K562 (cell line): ENCODE measurements around the gene RPS6KA6. TPM values are rescaled to one million over a fixed set of nuclear protein-coding genes. Genes with fewer than 3 reads are reported as not detected.

Experiments used
- ATAC-seq: fragments of 200-7000 bp; cut with Tn5 transposase; 3 replicates; pipeline ENCODE4 v1.9.1; 2020; ENCODE audit warnings: moderate library complexity
- BruUV-seq: library from RNA; stranded (reverse); fragments of 400-500 nt; replicated peaks from 2 replicates; lab custom pipeline; 2021; lab: Mats Ljungman, UMichigan
- CTCF ChIA-PET: fragments of 300-600 bp; formaldehyde crosslinking; extraction: SDS; loops from one replicate; lab custom pipeline; 2021; ENCODE audit warnings: low intra/inter-chr PET ratio; lab: Yijun Ruan, JAX
- POLR2A ChIA-PET: fragments of 300-600, 350-650 bp; sonication (Branson Sonifier 250); formaldehyde crosslinking; extraction: SDS; loops from one replicate; lab custom pipeline; 2021; ENCODE audit warnings: antibody characterized with exemption, inconsistent platforms; lab: Yijun Ruan, JAX
- DNase-seq, 4 experiments: peaks; one replicate each; pipeline versions ENCODE4 v3.0.0 to v3.0.0-alpha.2; 2011 to 2018; ENCODE audit warnings: low spot score in 3 of 4, mixed read lengths in 3 of 4; ENCODE audit errors: extremely low read depth in 1 of 4
- FAIRE-seq: peaks from 2 replicates; lab custom pipeline; 2011; peaks lifted over from hg19 to GRCh38; lab: Jason Lieb, UNC
- H2AFZ ChIP-seq: 2 replicates; pipeline ENCODE4 v1.6.0; 2011; ENCODE audit warnings: low read depth, low read length, control low read depth, inconsistent platforms
- H3K27ac ChIP-seq: fragments of 200-600 bp; 3 replicates; pipeline ENCODE4 v1.8.0; 2011; ENCODE audit warnings: low read depth, mild to moderate bottlenecking, control low read depth, inconsistent platforms, low read length, moderate library complexity, mixed read lengths; ENCODE audit errors: extremely low read depth
- H3K27me3 ChIP-seq, 2 experiments: fragments of 300-600 bp in 1 of 2; 2 replicates in 1 of 2; 3 replicates in 1 of 2; pipeline versions ENCODE4 v1.6.0 to v1.8.0; 2011; ENCODE audit warnings: inconsistent platforms in 2 of 2, low read length in 2 of 2, mild to moderate bottlenecking in 1 of 2, mixed read lengths in 1 of 2, moderate library complexity in 1 of 2; ENCODE audit not compliant: control insufficient read depth in 2 of 2, insufficient read depth in 2 of 2
- H3K36me3 ChIP-seq: fragments of 300-600 bp; 3 replicates; pipeline ENCODE4 v1.8.0; 2011; ENCODE audit warnings: mild to moderate bottlenecking, low read length, inconsistent platforms; ENCODE audit not compliant: control insufficient read depth, insufficient read depth
- H3K4me1 ChIP-seq, 2 experiments: fragments of 200-600 bp in 1 of 2; replicated peaks in 1 of 2; 2 replicates in 1 of 2; 3 replicates in 1 of 2; pipeline versions ENCODE4 v1.5.1 to v1.8.0; 2011; ENCODE audit warnings: inconsistent platforms in 2 of 2, low read length in 2 of 2, mild to moderate bottlenecking in 1 of 2, mixed read lengths in 1 of 2, moderate library complexity in 1 of 2; ENCODE audit not compliant: control insufficient read depth in 2 of 2, insufficient read depth in 2 of 2
- H3K4me2 ChIP-seq: 2 replicates; pipeline ENCODE4 v1.6.1; 2011; ENCODE audit warnings: low read length, control low read depth, inconsistent platforms, mixed read lengths; ENCODE audit not compliant: insufficient read depth
- H3K4me3 ChIP-seq: fragments of 200-600 bp; sonication (generic), shearing (Covaris generic); 2 replicates; pipeline ENCODE4 v1.5.1; 2016; ENCODE audit warnings: control low read depth, inconsistent platforms
- H3K79me2 ChIP-seq: fragments of 200-600 bp; 3 replicates; pipeline ENCODE4 v1.8.0; 2011; ENCODE audit warnings: low read length, inconsistent platforms; ENCODE audit not compliant: control insufficient read depth, insufficient read depth
- H3K9ac ChIP-seq, 2 experiments: 2 replicates each; pipeline versions ENCODE4 v1.6.0 to v1.6.1; 2011; ENCODE audit warnings: low read depth in 2 of 2, low read length in 2 of 2, control low read depth in 1 of 2, inconsistent platforms in 1 of 2, mild to moderate bottlenecking in 1 of 2, mixed read lengths in 1 of 2; ENCODE audit not compliant: insufficient read depth in 1 of 2
- H3K9me1 ChIP-seq: one replicate; pipeline ENCODE4 v1.6.0; 2011; ENCODE audit warnings: inconsistent platforms, mild to moderate bottlenecking, low read length, moderate library complexity; ENCODE audit not compliant: control insufficient read depth, insufficient read depth
- H3K9me3 ChIP-seq: replicated peaks from 2 replicates; pipeline ENCODE4 v1.5.1; 2011; ENCODE audit warnings: low read depth, low read length, inconsistent platforms; ENCODE audit not compliant: control insufficient read depth, insufficient read depth
- H4K20me1 ChIP-seq: replicated peaks from 2 replicates; pipeline ENCODE4 v1.6.1; 2011; ENCODE audit warnings: low read length, inconsistent platforms, mixed read lengths; ENCODE audit not compliant: control insufficient read depth, insufficient read depth
- CAMTA2 ChIP-seq: fragments of 250-450 bp; sonication (Bioruptor Pico); conservative IDR thresholded peaks from 2 replicates; pipeline ENCODE4 v1.5.1; 2022
- RAD21 ChIP-seq, 2 experiments: fragments of 250-450 bp in 1 of 2; fragments of 450-650 bp in 1 of 2; sonication (Bioruptor Pico) in 1 of 2; formaldehyde crosslinking in 1 of 2; IDR thresholded peaks in 1 of 2; conservative IDR thresholded peaks in 1 of 2; 2 replicates each; pipeline versions ENCODE4 v1.4.0 to v1.8.0; 2020 to 2022; ENCODE audit warnings: mild to moderate bottlenecking in 2 of 2, moderate library complexity in 1 of 2
- WGBS: fragments of 100-300 bp; shearing (Covaris generic); methylation state at CpG from one replicate; pipeline ENCODE4 v1.1.6; 2016; ENCODE audit warnings: low coverage, mixed read lengths; ENCODE audit not compliant: insufficient coverage; ENCODE audit errors: missing lambda C conversion rate; 5-methylcytosine and 5-hydroxymethylcytosine counted together
- in situ Hi-C: fragments of 300-500 bp; cut with MboI; formaldehyde crosslinking; loops from 4 replicates; pipeline ENCODE4 v1.15.0; 2018; ENCODE audit warnings: inconsistent platforms, mixed read lengths
- intact Hi-C: fragments of 100-400 bp; cut with micrococcal nuclease; formaldehyde crosslinking; loops from 2 replicates; pipeline ENCODE4 v1.14.2; 2022
- polyA plus RNA-seq, 8 experiments: library from polyadenylated mRNA; depleted of rRNA in 4 of 8; stranded (reverse) in 5 of 8; unstranded in 3 of 8; fragments of >200 nt; fragmentation: Nextera tagmentation in 2 of 8; fragmentation: Illumina TruSeq in 1 of 8; extraction: Ambion mirVana in 2 of 8; extraction: Trizol in 1 of 8; gene quantifications; 2 replicates each; pipeline versions ENCODE4 v1.2.1 to v1.2.3, GENCODE V29; 2011 to 2014; ENCODE audit warnings: inconsistent platforms in 1 of 8, missing spikeins in 1 of 8
- total RNA-seq, 7 experiments: library from RNA; depleted of rRNA in 6 of 7; stranded (reverse); fragments of >200 nt in 6 of 7; fragmentation: Illumina TruSeq in 2 of 7; extraction: Trizol in 2 of 7; gene quantifications; 2 replicates each; pipeline versions ENCODE4 v1.2.1 to v1.2.3, GENCODE V29; 2011 to 2021; ENCODE audit warnings: low replicate concordance in 1 of 7
- TF ChIP-seq, protein P1 (sequence below): sonication (generic); formaldehyde crosslinking; IDR thresholded peaks from 2 replicates; pipeline ENCODE4 v1.8.0; 2023; ENCODE audit warnings: missing genetic modification reagents, mild to moderate bottlenecking, borderline replicate concordance
- TF ChIP-seq, protein P2 (sequence below), 2 experiments: fragments of 450-650 bp in 1 of 2; IDR thresholded peaks; 2 replicates each; pipeline ENCODE4 v1.6.1; 2011 to 2017; ENCODE audit warnings: low read depth in 2 of 2, antibody characterized with exemption in 1 of 2, borderline replicate concordance in 1 of 2, low read length in 1 of 2, mild to moderate bottlenecking in 1 of 2, mixed read lengths in 1 of 2; ENCODE audit not compliant: control insufficient read depth in 1 of 2
- TF ChIP-seq, protein P3 (sequence below), 3 experiments: fragments of 200-800 bp in 1 of 3; fragments of 250-450 bp in 1 of 3; fragments of 450-650 bp in 1 of 3; sonication (Bioruptor Pico) in 1 of 3; sonication (Bioruptor generic) in 1 of 3; formaldehyde crosslinking in 1 of 3; IDR thresholded peaks; 2 replicates each; pipeline versions ENCODE4 v1.6.1 to v1.8.0; 2016 to 2022; ENCODE audit warnings: mild to moderate bottlenecking in 2 of 3, missing genetic modification characterization in 2 of 3, missing compliant biosample characterization in 1 of 3, moderate library complexity in 1 of 3

The RPS6KA6 gene
- total and polyA plus RNA-seq, 9 of the 15 experiments (the other 6 are each of a cell fraction or from before 2014, with no cell fraction given), result 0.11 TPM; not detected in 8

DNA sequence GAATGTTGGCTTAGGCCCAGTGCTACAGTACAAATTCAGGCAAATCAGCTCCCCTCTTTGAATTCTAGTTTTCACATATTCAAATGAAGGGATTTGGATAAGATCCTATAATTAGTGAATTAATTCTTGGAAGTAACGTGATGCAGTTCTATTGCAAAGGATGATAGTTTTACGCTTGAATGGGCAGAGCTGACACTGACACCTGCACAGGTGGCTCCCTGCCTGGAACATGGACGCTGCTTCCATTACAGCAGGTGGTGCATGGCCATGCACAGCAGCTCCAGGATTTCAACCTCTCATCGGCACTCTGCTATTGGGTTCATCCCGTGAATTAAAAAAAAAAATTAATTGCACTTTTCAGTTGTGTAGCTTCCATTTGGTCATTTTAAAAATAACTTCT is 28.4 kb upstream of the RPS6KA6 start:
- CTCF ChIA-PET, result no interaction called here
- Histone ChIP-seq H3K9me3 (no peaks in the 10 kb centered on the region), H3K79me2 (no peaks in the 10 kb centered on the region), H3K9ac (no peak overlapping the region), H3K4me1 (no peaks in the 10 kb centered on the region), H3K4me2 (no peak overlapping the region), H3K9me1 (no peaks in the 10 kb centered on the region), H2AFZ (no peak overlapping the region), H4K20me1 (no peaks in the 10 kb centered on the region), H3K27me3 (no peaks in the 10 kb centered on the region), H3K27ac (no peak overlapping the region), H3K36me3 (no peaks in the 10 kb centered on the region), H3K4me3 (no peak overlapping the region)
- ATAC-seq (no peak), FAIRE-seq (no peak), DNase-seq (no peak)
- 3% methylated on average over 5 of the region's 5 CpGs for WGBS
- no TSS peak for BruUV-seq
- intact Hi-C loops (no loop called here), in situ Hi-C loops (no loop called here)
- POLR2A ChIA-PET, result no interaction called here
- TF ChIP-seq, protein P1, sequence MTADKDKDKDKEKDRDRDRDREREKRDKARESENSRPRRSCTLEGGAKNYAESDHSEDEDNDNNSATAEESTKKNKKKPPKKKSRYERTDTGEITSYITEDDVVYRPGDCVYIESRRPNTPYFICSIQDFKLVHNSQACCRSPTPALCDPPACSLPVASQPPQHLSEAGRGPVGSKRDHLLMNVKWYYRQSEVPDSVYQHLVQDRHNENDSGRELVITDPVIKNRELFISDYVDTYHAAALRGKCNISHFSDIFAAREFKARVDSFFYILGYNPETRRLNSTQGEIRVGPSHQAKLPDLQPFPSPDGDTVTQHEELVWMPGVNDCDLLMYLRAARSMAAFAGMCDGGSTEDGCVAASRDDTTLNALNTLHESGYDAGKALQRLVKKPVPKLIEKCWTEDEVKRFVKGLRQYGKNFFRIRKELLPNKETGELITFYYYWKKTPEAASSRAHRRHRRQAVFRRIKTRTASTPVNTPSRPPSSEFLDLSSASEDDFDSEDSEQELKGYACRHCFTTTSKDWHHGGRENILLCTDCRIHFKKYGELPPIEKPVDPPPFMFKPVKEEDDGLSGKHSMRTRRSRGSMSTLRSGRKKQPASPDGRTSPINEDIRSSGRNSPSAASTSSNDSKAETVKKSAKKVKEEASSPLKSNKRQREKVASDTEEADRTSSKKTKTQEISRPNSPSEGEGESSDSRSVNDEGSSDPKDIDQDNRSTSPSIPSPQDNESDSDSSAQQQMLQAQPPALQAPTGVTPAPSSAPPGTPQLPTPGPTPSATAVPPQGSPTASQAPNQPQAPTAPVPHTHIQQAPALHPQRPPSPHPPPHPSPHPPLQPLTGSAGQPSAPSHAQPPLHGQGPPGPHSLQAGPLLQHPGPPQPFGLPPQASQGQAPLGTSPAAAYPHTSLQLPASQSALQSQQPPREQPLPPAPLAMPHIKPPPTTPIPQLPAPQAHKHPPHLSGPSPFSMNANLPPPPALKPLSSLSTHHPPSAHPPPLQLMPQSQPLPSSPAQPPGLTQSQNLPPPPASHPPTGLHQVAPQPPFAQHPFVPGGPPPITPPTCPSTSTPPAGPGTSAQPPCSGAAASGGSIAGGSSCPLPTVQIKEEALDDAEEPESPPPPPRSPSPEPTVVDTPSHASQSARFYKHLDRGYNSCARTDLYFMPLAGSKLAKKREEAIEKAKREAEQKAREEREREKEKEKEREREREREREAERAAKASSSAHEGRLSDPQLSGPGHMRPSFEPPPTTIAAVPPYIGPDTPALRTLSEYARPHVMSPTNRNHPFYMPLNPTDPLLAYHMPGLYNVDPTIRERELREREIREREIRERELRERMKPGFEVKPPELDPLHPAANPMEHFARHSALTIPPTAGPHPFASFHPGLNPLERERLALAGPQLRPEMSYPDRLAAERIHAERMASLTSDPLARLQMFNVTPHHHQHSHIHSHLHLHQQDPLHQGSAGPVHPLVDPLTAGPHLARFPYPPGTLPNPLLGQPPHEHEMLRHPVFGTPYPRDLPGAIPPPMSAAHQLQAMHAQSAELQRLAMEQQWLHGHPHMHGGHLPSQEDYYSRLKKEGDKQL (CRISPR knock-in tag), result no peak
- TF ChIP-seq, protein P2, sequence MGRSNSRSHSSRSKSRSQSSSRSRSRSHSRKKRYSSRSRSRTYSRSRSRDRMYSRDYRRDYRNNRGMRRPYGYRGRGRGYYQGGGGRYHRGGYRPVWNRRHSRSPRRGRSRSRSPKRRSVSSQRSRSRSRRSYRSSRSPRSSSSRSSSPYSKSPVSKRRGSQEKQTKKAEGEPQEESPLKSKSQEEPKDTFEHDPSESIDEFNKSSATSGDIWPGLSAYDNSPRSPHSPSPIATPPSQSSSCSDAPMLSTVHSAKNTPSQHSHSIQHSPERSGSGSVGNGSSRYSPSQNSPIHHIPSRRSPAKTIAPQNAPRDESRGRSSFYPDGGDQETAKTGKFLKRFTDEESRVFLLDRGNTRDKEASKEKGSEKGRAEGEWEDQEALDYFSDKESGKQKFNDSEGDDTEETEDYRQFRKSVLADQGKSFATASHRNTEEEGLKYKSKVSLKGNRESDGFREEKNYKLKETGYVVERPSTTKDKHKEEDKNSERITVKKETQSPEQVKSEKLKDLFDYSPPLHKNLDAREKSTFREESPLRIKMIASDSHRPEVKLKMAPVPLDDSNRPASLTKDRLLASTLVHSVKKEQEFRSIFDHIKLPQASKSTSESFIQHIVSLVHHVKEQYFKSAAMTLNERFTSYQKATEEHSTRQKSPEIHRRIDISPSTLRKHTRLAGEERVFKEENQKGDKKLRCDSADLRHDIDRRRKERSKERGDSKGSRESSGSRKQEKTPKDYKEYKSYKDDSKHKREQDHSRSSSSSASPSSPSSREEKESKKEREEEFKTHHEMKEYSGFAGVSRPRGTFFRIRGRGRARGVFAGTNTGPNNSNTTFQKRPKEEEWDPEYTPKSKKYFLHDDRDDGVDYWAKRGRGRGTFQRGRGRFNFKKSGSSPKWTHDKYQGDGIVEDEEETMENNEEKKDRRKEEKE (IDR thresholded peaks at IDR 0.05; ENCODE audit: borderline replicate concordance in 1 of 2, control insufficient read depth in 1 of 2, low read depth in 2 of 2, low read length in 1 of 2), result no peak
- no peak for TF ChIP-seq RAD21 (CRISPR knock-in tag; conservative IDR thresholded peaks at IDR 0.05 in 1 of 2, IDR thresholded peaks at IDR 0.05 in 1 of 2)
- TF ChIP-seq, protein P3, sequence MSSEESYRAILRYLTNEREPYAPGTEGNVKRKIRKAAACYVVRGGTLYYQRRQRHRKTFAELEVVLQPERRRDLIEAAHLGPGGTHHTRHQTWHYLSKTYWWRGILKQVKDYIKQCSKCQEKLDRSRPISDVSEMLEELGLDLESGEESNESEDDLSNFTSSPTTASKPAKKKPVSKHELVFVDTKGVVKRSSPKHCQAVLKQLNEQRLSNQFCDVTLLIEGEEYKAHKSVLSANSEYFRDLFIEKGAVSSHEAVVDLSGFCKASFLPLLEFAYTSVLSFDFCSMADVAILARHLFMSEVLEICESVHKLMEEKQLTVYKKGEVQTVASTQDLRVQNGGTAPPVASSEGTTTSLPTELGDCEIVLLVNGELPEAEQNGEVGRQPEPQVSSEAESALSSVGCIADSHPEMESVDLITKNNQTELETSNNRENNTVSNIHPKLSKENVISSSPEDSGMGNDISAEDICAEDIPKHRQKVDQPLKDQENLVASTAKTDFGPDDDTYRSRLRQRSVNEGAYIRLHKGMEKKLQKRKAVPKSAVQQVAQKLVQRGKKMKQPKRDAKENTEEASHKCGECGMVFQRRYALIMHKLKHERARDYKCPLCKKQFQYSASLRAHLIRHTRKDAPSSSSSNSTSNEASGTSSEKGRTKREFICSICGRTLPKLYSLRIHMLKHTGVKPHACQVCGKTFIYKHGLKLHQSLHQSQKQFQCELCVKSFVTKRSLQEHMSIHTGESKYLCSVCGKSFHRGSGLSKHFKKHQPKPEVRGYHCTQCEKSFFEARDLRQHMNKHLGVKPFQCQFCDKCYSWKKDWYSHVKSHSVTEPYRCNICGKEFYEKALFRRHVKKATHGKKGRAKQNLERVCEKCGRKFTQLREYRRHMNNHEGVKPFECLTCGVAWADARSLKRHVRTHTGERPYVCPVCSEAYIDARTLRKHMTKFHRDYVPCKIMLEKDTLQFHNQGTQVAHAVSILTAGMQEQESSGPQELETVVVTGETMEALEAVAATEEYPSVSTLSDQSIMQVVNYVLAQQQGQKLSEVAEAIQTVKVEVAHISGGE (CRISPR knock-in tag; IDR thresholded peaks at IDR 0.05), result no peak
- no peak for TF ChIP-seq CAMTA2 (CRISPR knock-in tag)
